Esophagus muscularis mucosa (tissue), 4 donors: Measurements from ENCODE around the gene KLHL29. TPM values are rescaled to one million over a fixed set of nuclear protein-coding genes. Genes with fewer than 3 reads are reported as not detected.

Source experiments
- DNase-seq: peaks from one replicate; pipeline ENCODE4 v3.0.0-alpha.2; 2017; ENCODE audit errors: extremely low spot score
- H3K27ac ChIP-seq, 4 donors: fragments of 200-600 bp; sonication (generic); replicated peaks in 1 of 4; 1 replicate in 3 of 4; 2 replicates in 1 of 4; pipeline ENCODE4 v1.5.1; 2016 to 2019; ENCODE audit warnings: mild to moderate bottlenecking in 1 of 4
- H3K27me3 ChIP-seq, 4 donors: fragments of 200-600 bp; sonication (generic); one replicate each; pipeline versions ENCODE4 v1.5.1 to v1.6.0; 2016 to 2019
- H3K36me3 ChIP-seq, 4 donors: fragments of 200-600 bp; sonication (generic); one replicate each; pipeline ENCODE4 v1.5.1; 2016 to 2019
- H3K4me1 ChIP-seq, 4 donors: fragments of 200-600 bp; sonication (generic); one replicate each; pipeline ENCODE4 v1.5.1; 2016 to 2019
- H3K4me3 ChIP-seq, 4 donors: fragments of 200-600 bp; sonication (generic); 1 replicate in 2 of 4; 2 replicates in 2 of 4; pipeline ENCODE4 v1.5.1; 2016 to 2019; ENCODE audit warnings: mild to moderate bottlenecking in 4 of 4, moderate library complexity in 1 of 4
- H3K9me3 ChIP-seq, 4 donors: fragments of 200-600 bp; sonication (generic); 1 replicate in 3 of 4; 2 replicates in 1 of 4; pipeline ENCODE4 v1.5.1; 2016 to 2019
- EP300 ChIP-seq: sonication (generic); formaldehyde crosslinking; IDR thresholded peaks from one replicate; pipeline ENCODE4 v1.6.1; 2017; ENCODE audit warnings: antibody characterized with exemption
- POLR2A ChIP-seq: fragments of 450-650 bp; IDR thresholded peaks from one replicate; pipeline ENCODE4 v1.6.1; 2017; ENCODE audit warnings: antibody characterized with exemption, moderate library complexity, mild to moderate bottlenecking, low read depth
- POLR2AphosphoS5 ChIP-seq, 2 donors: sonication (generic); formaldehyde crosslinking; IDR thresholded peaks; one replicate each; pipeline ENCODE4 v1.6.1; 2017; ENCODE audit warnings: antibody characterized with exemption in 2 of 2
- WGBS: methylation state at CpG from one replicate; pipeline ENCODE4 v1.1.5; 2018; 5-methylcytosine and 5-hydroxymethylcytosine counted together
- intact Hi-C: fragments of 100-400 bp; cut with DNase I; formaldehyde crosslinking; loops from one replicate; pipeline ENCODE4 v1.15.1; 2023
- total RNA-seq, 4 donors: library from RNA; depleted of rRNA; stranded (reverse); fragments of >200 nt; gene quantifications; one replicate each; pipeline versions ENCODE4 v1.1.0 to v1.2.1, GENCODE V29; 2016
- TF ChIP-seq, protein P1 (sequence below), 3 experiments: fragments of 200-600 bp in 2 of 3; fragments of 450-650 bp in 1 of 3; sonication (generic) in 2 of 3; IDR thresholded peaks; one replicate each; pipeline ENCODE4 v1.5.1; 2017 to 2019; ENCODE audit warnings: antibody characterized with exemption in 3 of 3, mild to moderate bottlenecking in 2 of 3, moderate library complexity in 1 of 3

The KLHL29 gene
- total RNA-seq, 4 donors from 2014 or later = 22.0 to 26.1 (median 23.4) TPM

DNA sequence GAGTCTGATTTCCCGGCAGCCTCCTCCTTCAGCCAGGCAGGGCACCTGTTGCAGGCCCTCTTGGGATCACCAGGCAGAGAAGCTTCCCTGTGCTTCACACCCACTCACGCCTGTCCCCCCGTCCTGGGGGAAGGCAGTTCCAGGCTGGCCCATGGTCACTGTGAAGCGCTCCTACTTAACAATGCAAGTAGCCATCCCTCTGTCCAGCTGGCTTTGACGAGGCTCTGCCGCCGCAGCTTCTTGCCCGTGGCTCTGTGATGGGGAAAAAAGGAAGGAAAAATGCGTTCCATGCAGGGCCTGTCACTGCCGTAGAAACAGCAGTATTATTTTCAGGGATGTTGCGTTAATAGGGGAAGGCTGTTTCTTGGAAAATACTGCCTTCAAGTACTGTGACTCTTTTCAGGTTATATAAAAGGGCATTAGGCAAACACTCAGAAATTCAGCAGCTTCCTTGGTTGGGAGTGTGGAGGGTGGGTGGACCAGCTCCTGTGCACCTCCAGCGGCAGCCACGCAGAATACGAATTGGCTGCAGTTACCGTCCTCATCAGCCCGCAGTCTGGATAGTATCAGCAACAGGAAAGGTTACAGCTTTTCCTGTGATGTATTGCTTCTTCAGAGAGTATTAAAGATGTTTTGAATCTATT lies 232.3 kb downstream of the KLHL29 start:
- Histone ChIP-seq H3K27me3 (no peaks in the 10 kb centered on the region), H3K4me3 (peak overlapping the region; percentile 21 to 48 (median 32)), H3K36me3 (no peaks in the 10 kb centered on the region), H3K27ac (peak overlapping the region; percentile 90 to 96 (median 94)), H3K9me3 (no peaks in the 10 kb centered on the region), H3K4me1 (peaks cover 38 to 78% (median 69%) of the 10 kb centered on the region in 4 donors)
- intact Hi-C loops = loop anchor here (5.0 kb wide), 1 partner anchor 95 kb away; no protein-coding TSS in a partner anchor
- TF ChIP-seq POLR2A (no peak), POLR2AphosphoS5 (IDR thresholded peaks at IDR 0.05) (peak; percentile 93 to 97), EP300 (peak; percentile 82)
- TF ChIP-seq, protein P1, sequence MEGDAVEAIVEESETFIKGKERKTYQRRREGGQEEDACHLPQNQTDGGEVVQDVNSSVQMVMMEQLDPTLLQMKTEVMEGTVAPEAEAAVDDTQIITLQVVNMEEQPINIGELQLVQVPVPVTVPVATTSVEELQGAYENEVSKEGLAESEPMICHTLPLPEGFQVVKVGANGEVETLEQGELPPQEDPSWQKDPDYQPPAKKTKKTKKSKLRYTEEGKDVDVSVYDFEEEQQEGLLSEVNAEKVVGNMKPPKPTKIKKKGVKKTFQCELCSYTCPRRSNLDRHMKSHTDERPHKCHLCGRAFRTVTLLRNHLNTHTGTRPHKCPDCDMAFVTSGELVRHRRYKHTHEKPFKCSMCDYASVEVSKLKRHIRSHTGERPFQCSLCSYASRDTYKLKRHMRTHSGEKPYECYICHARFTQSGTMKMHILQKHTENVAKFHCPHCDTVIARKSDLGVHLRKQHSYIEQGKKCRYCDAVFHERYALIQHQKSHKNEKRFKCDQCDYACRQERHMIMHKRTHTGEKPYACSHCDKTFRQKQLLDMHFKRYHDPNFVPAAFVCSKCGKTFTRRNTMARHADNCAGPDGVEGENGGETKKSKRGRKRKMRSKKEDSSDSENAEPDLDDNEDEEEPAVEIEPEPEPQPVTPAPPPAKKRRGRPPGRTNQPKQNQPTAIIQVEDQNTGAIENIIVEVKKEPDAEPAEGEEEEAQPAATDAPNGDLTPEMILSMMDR (IDR thresholded peaks at IDR 0.05) = peak; percentile 69 to 83 (median 77)
- no peak for DNase-seq
- WGBS = 19% methylated on average over 16 of the region's 16 CpGs

DNA sequence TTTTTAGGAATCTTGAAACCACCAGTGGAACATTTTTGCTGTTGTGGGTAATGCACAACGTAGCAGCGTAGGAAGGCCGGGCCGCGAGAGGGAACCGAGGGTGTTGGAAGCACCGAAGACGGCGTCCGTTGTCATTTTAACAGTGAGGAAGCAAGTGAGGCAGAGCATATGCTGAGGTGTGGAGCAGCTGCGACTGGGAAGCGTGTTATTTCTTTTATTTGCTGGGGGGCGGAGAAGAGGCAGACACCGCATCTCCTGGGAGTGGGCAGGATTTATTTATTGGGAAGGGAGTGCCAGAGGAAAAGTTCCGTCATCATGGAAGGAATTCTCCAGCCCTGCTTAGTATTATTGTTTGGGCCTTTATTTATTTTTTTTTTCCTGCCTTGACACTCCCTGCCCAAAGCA lies 232.8 kb downstream of the KLHL29 start:
- TF ChIP-seq, protein P1 (IDR thresholded peaks at IDR 0.05) = no peak
- peak; percentile 38 to 70 for TF ChIP-seq POLR2AphosphoS5 (IDR thresholded peaks at IDR 0.05)
- Histone ChIP-seq H3K27ac (peak overlapping the region; percentile 90 to 96 (median 94)), H3K9me3 (no peaks in the 10 kb centered on the region), H3K4me1 (peaks cover 38 to 84% (median 72%) of the 10 kb centered on the region in 4 donors), H3K4me3 (peak overlapping the region; percentile 20 to 48 (median 32)), H3K36me3 (no peaks in the 10 kb centered on the region), H3K27me3 (no peaks in the 10 kb centered on the region)
- intact Hi-C loops = loop anchor here (5.0 kb wide), 1 partner anchor 96 kb away; no protein-coding TSS in a partner anchor
- DNase-seq = no peak
- 29% methylated on average over 15 of the region's 15 CpGs for WGBS

DNA sequence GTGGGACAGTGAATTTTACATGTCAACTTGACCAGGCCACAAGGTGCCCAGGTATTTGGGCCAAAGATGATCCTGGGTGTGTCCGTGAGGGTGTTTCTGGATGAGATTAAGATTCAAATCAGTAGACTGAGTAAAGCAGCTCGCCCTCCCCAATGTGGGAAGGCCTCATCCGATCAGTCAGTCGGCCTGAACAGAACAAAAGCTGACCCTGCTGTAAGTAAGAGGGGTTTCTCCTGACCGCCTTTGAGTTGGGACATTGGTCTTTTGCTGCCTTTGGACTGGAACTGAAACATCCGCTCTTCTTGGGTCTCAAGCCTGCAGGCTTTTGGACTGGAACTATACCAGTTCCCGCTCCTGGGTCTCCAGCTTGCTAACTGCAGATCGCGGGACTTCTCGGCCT lies 233.3 kb downstream of the KLHL29 start:
- Histone ChIP-seq H3K4me3 (peak overlapping the region in 3 of 4 donors; percentile 29 to 48 (median 36)), H3K27ac (peak overlapping the region; percentile 90 to 96 (median 94)), H3K9me3 (no peaks in the 10 kb centered on the region), H3K4me1 (peaks cover 38 to 88% (median 75%) of the 10 kb centered on the region in 4 donors), H3K27me3 (no peaks in the 10 kb centered on the region), H3K36me3 (no peaks in the 10 kb centered on the region)
- TF ChIP-seq POLR2AphosphoS5 (IDR thresholded peaks at IDR 0.05) (no peak), EP300 (no peak), POLR2A (no peak)
- TF ChIP-seq, protein P1 (IDR thresholded peaks at IDR 0.05) = no peak
- intact Hi-C loops = loop anchor here (5.0 kb wide), 1 partner anchor 96 kb away; no protein-coding TSS in a partner anchor
- no peak for DNase-seq
- WGBS = 73% methylated on average over 10 of the region's 10 CpGs

DNA sequence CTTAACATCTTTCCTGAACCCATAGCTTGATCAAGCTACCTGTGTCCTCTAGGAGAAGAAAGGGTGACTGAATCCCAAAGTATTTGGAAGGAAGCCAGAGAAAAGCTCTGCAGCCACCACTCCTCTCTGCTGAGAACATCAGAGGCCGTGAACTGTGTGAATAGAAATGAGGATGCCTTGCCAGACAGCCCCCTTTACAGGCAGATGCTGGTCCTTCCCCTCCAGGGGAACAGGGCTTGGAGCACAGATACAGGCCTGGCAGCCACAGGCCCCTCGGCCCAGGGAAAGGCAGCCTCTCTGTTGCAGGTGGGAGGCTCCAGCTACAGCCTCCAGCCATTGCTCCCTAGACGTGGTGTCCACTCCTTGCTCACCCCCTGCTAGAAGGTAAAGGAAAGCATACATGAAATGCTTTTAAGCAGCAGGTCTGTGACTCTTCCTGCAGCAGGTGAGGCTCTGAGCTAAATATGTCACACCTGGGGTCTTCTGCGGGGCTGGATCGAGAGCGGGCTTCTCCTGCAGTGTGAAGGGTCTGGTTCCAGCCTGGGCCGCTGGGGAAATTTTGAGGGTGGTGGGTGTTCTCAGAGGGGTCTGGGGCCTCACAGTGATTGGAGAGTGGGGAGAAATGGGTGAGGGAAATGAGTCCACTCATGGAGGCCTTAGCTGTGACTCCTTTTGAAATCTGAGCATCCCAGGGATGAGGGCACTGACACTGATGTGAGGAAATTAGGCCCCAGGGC lies 234.0 kb downstream of the KLHL29 start:
- WGBS = 76% methylated on average over 7 of the region's 7 CpGs
- Histone ChIP-seq H3K4me1 (peaks cover 38 to 95% (median 82%) of the 10 kb centered on the region in 4 donors), H3K36me3 (no peaks in the 10 kb centered on the region), H3K4me3 (no peak overlapping the region), H3K9me3 (peaks cover 0 to 2% (median 0%) of the 10 kb centered on the region in 4 donors), H3K27ac (peak overlapping the region; percentile 90 to 96 (median 94)), H3K27me3 (no peaks in the 10 kb centered on the region)
- intact Hi-C loops = loop anchor here (5.0 kb wide), 1 partner anchor 97 kb away; no protein-coding TSS in a partner anchor
- TF ChIP-seq POLR2A = no peak
- TF ChIP-seq EP300 = no peak
- TF ChIP-seq POLR2AphosphoS5 (IDR thresholded peaks at IDR 0.05) = no peak
- TF ChIP-seq, protein P1 (IDR thresholded peaks at IDR 0.05) = no peak
- no peak for DNase-seq
